Stimulated activated CD4-positive, alpha-beta T cell treated with anti-CD3 and anti-CD28 coated beads, Interleukin-2, amount 100 ng/mL, for 24 hours (primary cell): ENCODE measurements around the gene CD300LB.

Experiments
- DNase-seq, 2 donors: peaks; one replicate each; pipeline ENCODE4 v3.0.0-alpha.2; 2020

The CD300LB gene

GRCh38 chr17:74547736-74548135 is 16.5 kb upstream of the CD300LB start:
- no peak for DNase-seq

GRCh38 chr17:74547264-74547663 is 16.0 kb upstream of the CD300LB start:
- no peak for DNase-seq

- no peak for DNase-seq
Observed at GRCh38 chr17:74546586-74546985, 15.3 kb upstream of the CD300LB start.

GRCh38 chr17:74545843-74546230 is 14.6 kb upstream of the CD300LB start, which contains the start of gene CD300C:
TSS of gene CD300C (minus strand) at chr17:74546115. CDS start at chr17:74545782, 333 bp downstream.
- DNase-seq, result no peak

GRCh38 chr17:74544991-74545842 is 13.9 kb upstream of the CD300LB start:
- DNase-seq, result no peak

- DNase-seq, result no peak
Observed at GRCh38 chr17:74543891-74544760, 12.9 kb upstream of the CD300LB start.

- DNase-seq, result no peak
Observed at GRCh38 chr17:74543406-74543805, 12.1 kb upstream of the CD300LB start.

- no peak for DNase-seq
Observed at GRCh38 chr17:74542727-74543383, 11.6 kb upstream of the CD300LB start.

GRCh38 chr17:74542166-74542565 is 10.9 kb upstream of the CD300LB start:
- no peak for DNase-seq

- DNase-seq, result no peak
Observed at GRCh38 chr17:74541176-74542111, 10.2 kb upstream of the CD300LB start.

GRCh38 chr17:74539281-74539820 is 8.1 kb upstream of the CD300LB start:
- DNase-seq, result no peak

GRCh38 chr17:74536890-74537289 is 5.6 kb upstream of the CD300LB start:
- no peak for DNase-seq

- no peak for DNase-seq
Observed at GRCh38 chr17:74532115-74532514, 840 bp upstream of the CD300LB start.

GRCh38 chr17:74530831-74531150 is 484 bp downstream of the CD300LB start:
- no peak for DNase-seq

- no peak for DNase-seq
Observed at GRCh38 chr17:74529243-74529642, 2.0 kb downstream of the CD300LB start.

- DNase-seq, result peak in 1 of 2 donors; percentile 6
Observed at GRCh38 chr17:74528491-74529199, 2.6 kb downstream of the CD300LB start.

GRCh38 chr17:74527756-74528155 is 3.5 kb downstream of the CD300LB start:
- DNase-seq, result peak in 1 of 2 donors; percentile 7

GRCh38 chr17:74527081-74527480 is 4.2 kb downstream of the CD300LB start:
- DNase-seq, result peak in 1 of 2 donors; percentile 8

GRCh38 chr17:74526681-74527080 is 4.6 kb downstream of the CD300LB start:
- DNase-seq, result peak in 1 of 2 donors; percentile 9

GRCh38 chr17:74525781-74526288 is 5.4 kb downstream of the CD300LB start:
- DNase-seq, result peak in 1 of 2 donors; percentile 11

- DNase-seq, result peak in 1 of 2 donors; percentile 10
Observed at GRCh38 chr17:74525465-74525725, 5.9 kb downstream of the CD300LB start.
